GM12865 (cell line): Measurements from ENCODE around the gene MTA1.

Experiments
- DNase-seq: peaks from one replicate; pipeline ENCODE4 v3.0.0; 2010; ENCODE audit warnings: low read depth
- H3K4me3 ChIP-seq: 2 replicates; pipeline ENCODE4 v1.5.1; 2011; ENCODE audit warnings: mild to moderate bottlenecking, low read depth, low read length, control low read depth
- TF ChIP-seq, protein P1 (sequence below): IDR thresholded peaks from 2 replicates; pipeline ENCODE4 v1.5.1; 2011; ENCODE audit warnings: low read length, control low read depth, low read depth, inconsistent platforms; ENCODE audit not compliant: insufficient read depth; ENCODE audit errors: missing control alignments

Gene MTA1

DNA sequence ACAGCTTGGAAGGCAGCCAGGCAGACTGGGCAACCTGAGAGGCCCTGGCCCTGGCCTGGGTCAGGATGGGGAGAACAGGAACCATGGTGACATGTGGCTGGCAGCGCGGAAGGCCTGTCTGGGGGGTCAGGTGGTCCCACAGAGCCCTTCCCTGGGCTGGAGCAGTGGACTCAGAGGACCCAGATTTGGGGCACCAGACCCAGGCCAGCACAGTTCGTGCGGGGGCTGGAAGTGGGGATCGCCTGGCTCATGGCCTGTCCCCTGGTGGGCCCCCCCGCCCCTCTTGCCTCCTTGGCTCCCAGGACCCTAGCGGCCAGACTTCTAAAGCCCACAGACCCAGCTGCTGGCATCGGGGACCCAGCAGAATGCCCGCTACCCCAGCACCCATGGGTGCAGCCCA lies 21.4 kb downstream of the MTA1 start:
- no peak overlapping the region for H3K4me3 ChIP-seq
- DNase-seq, result no peak
- TF ChIP-seq, protein P1, sequence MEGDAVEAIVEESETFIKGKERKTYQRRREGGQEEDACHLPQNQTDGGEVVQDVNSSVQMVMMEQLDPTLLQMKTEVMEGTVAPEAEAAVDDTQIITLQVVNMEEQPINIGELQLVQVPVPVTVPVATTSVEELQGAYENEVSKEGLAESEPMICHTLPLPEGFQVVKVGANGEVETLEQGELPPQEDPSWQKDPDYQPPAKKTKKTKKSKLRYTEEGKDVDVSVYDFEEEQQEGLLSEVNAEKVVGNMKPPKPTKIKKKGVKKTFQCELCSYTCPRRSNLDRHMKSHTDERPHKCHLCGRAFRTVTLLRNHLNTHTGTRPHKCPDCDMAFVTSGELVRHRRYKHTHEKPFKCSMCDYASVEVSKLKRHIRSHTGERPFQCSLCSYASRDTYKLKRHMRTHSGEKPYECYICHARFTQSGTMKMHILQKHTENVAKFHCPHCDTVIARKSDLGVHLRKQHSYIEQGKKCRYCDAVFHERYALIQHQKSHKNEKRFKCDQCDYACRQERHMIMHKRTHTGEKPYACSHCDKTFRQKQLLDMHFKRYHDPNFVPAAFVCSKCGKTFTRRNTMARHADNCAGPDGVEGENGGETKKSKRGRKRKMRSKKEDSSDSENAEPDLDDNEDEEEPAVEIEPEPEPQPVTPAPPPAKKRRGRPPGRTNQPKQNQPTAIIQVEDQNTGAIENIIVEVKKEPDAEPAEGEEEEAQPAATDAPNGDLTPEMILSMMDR, result no peak

DNA sequence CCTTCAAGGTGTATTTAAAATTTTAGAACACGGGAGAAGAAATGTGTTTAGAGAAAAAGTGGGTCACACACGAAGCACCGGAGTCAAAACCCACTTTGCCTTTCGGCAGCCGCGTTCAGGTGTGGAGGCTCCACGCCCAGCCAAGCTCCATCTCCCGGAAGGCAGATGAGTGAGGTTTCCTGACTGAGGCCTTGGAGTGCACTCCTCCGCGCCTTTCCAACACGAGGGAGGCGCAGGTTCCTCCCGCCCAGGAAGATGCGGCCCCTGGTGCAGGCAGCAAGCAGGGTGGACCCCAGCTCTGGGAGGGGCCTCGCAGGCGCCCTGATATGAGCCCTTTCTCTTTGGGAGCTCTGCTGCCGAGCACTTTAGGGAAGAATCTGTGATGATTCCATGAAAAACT lies 22.5 kb downstream of the MTA1 start:
- no peak overlapping the region for H3K4me3 ChIP-seq
- TF ChIP-seq, protein P1, result no peak
- DNase-seq, result no peak

DNA sequence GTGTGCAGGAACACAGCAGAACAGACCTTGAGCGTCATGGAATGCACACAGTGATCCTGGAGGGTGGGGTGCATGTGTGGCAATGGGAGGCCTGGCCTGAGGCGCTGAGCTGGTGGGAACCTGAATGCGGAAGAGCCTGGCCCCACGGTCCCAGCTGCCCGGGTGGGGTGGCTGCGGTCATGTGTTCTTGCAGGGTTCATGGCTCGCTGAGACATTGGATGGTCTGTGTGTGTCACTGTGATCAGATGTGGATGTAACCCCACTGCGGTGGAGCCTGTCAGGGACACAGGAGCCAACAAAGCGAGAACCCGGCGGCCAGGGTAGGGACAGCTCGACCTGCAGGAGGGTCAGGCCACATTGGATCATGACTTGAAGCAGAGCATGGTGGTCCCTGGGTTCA lies 23.2 kb downstream of the MTA1 start:
- no peak for DNase-seq
- H3K4me3 ChIP-seq, result no peak overlapping the region
- TF ChIP-seq, protein P1, result no peak

DNA sequence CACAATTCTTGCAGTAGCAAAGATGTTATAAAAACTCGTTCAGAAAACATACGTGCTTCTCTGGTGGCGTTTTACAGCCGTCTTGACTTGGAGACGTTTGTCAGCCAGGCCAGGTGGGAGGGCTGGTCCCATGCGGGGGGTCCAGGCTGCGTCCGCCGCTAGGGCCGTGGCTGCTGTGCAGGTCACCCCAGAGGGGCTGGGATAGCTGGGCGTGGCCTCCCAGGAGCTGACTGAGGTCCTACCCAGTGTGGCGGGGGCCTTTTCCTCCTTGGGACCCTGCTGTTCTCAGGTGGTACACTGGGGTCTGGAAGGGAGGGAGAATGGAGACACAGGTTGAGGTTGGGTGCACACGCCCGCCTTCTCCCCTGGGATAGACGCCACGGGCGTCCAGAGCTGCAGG lies 25.2 kb downstream of the MTA1 start:
- TF ChIP-seq, protein P1, result no peak
- H3K4me3 ChIP-seq, result no peak overlapping the region
- DNase-seq, result no peak

DNA sequence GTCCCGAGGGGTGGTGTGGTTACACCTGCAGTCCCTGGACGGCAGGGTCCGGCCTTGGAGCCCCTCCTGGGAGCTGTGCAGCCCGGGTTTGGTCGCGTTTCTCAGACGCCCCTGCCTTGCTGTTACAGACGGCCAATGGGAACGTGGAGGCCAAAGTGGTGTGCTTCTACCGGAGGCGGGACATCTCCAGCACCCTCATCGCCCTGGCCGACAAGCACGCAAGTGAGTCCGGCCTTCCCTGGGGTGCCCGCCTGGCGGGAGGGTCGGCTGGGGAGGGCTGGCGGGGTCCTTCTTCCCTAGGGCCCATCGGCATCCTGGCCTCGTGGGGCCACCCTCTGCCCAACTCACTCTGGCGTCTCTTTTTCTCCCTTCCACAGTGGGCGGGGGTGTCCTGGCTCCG lies 25.7 kb downstream of the MTA1 start:
- TF ChIP-seq, protein P1, result no peak
- H3K4me3 ChIP-seq, result no peak overlapping the region

DNA sequence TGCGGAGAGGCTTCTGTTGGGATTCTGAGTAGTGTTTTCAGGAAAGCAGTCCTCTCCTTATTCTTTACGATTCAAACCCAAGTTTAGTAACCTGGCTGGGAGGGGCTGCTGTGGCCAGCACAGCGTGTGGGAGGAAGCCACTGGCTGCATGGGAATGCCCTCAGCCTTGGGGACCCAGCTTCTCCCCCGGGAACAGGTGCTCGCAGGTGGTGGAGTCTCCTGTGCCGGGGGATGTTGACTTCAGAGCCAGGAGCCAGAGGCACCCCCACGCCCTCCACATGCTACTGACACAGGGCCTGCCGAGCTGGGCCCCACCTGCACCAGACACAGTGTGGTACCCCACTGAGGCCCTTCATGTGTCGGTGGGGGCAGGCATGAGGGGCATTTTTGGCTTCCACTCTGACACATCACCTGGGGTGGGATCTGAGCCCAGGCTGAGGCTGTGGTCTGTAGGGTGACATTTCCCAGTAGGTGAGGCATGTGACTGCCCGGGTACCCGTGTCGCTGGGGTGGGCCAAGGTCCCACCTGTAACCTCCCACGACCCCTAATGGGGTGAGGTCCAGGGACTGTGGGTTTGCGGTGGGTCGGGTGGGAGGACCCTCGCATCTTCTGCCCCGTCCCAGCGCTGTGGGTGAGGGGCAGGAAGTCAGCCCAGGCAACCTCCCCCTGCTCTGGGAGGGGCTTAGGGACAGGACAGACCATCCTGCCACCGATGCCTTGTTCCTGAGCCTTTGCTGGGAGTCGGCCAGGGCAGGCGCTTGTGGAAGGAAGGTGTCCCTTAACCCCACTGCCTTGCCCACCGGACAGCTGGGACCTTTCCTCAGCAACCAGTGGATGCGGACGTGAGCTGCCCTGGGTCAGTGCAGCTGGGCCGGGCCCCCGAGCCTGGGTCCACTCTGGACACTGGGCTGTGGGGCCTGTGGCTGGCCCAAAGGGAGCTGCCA lies 26.5 kb downstream of the MTA1 start:
- no peak for DNase-seq
- no peak overlapping the region for H3K4me3 ChIP-seq
- TF ChIP-seq, protein P1, result no peak

More for the DNA sequence above, 25.7 kb downstream of the MTA1 start:
- DNase-seq, result no peak
